ENCODE data around the gene UCHL3.

Gene UCHL3

DNA sequence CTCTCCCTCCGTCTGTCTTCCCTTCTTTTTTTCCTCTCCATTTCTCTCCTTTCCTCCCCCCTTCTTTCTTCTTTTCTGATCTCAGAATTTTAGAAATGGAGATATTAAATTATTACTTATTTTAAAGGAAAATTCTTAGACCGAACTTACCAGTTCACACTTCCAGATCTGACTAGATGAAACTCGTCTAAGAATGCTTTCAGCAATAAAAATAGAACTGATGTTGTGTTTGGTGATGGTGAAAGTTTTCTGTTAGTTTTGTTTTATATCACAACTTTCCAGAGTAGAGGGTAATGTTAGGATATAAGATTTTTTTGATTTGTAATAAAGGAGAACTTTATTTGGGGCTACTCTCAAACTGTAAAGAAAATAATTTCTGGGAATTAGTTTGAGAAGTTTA, 29.9 kb downstream of the UCHL3 start:
- Mint-ChIP-seq H3K4me3 (no peak overlapping the region), H3K36me3 (ENCODE audit: low read depth) (peaks cover 83% of the 10 kb centered on the region), H3K4me1 (ENCODE audit: low read depth) (peaks cover 18% of the 10 kb centered on the region), H3K27me3 (no peaks in the 10 kb centered on the region), H3K27ac (no peak overlapping the region), H3K9me3 (peaks cover 9% of the 10 kb centered on the region)
- DNase-seq, result no peak

DNA sequence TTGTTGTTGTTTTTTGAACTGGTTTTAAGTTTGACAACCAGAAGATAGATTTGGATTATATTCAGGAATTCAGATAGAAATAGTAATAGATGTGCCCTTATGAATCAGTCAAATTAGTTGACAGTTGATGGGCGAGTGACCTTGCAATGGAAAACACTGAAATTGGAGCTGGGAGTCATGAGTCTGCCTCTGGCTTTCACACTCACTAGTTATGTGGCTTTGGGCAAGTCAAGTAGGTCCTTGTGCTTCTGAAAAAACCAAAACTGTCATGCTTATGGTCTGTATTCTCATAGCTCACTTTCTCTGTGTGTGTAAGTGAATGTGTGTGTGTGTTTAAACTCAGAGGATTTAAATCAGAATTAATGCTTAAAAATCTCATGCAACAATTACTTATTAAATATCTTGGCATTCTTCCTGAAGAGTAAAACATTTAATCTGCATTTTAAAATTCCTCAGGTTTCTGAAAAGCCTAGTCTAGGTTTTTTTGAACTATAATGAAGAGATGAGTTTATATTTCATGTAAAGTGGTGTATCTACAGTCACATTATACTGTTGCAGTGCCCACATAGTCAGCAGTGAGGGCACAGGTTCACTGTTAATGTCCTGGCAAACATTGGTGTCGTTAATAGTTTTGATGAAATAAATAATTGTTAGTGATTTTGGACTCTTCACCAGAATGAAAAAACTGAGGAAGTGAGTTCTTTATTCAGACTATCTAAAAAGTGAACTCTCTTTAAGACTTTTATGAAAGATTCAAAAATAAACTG, 32.5 kb downstream of the UCHL3 start:
- peaks cover 27% of the 10 kb centered on the region for H3K4me1 Mint-ChIP-seq (ENCODE audit: low read depth)
- no peak overlapping the region for H3K4me3 Mint-ChIP-seq
- peaks cover 12% of the 10 kb centered on the region for H3K9me3 Mint-ChIP-seq
- H3K27ac Mint-ChIP-seq, result no peak overlapping the region
- no peak for DNase-seq
- H3K27me3 Mint-ChIP-seq, result no peaks in the 10 kb centered on the region
- H3K36me3 Mint-ChIP-seq (ENCODE audit: low read depth), result peaks cover 72% of the 10 kb centered on the region

- Mint-ChIP-seq H3K9me3 (peaks cover 12% of the 10 kb centered on the region), H3K36me3 (ENCODE audit: low read depth) (peaks cover 75% of the 10 kb centered on the region), H3K27ac (no peak overlapping the region), H3K4me3 (no peak overlapping the region), H3K27me3 (no peaks in the 10 kb centered on the region), H3K4me1 (ENCODE audit: low read depth) (peaks cover 28% of the 10 kb centered on the region)
- no peak for DNase-seq
These were observed 33.5 kb downstream of the UCHL3 start for GRCh38 chr13:75583091-75583490.

GRCh38 chr13:75585153-75585552, 35.6 kb downstream of the UCHL3 start:
- Mint-ChIP-seq H3K36me3 (ENCODE audit: low read depth) (peaks cover 83% of the 10 kb centered on the region), H3K27ac (no peak overlapping the region), H3K4me1 (ENCODE audit: low read depth) (peaks cover 18% of the 10 kb centered on the region), H3K9me3 (peaks cover 12% of the 10 kb centered on the region), H3K27me3 (no peaks in the 10 kb centered on the region), H3K4me3 (no peak overlapping the region)
- DNase-seq, result no peak

- peaks cover 69% of the 10 kb centered on the region for H3K36me3 Mint-ChIP-seq (ENCODE audit: low read depth)
- peaks cover 13% of the 10 kb centered on the region for H3K4me1 Mint-ChIP-seq (ENCODE audit: low read depth)
- H3K27ac Mint-ChIP-seq, result no peak overlapping the region
- DNase-seq, result no peak
- H3K9me3 Mint-ChIP-seq, result peaks cover 12% of the 10 kb centered on the region
- no peak overlapping the region for H3K4me3 Mint-ChIP-seq
- H3K27me3 Mint-ChIP-seq, result no peaks in the 10 kb centered on the region
These were observed 38.1 kb downstream of the UCHL3 start for GRCh38 chr13:75587679-75588078.

DNA sequence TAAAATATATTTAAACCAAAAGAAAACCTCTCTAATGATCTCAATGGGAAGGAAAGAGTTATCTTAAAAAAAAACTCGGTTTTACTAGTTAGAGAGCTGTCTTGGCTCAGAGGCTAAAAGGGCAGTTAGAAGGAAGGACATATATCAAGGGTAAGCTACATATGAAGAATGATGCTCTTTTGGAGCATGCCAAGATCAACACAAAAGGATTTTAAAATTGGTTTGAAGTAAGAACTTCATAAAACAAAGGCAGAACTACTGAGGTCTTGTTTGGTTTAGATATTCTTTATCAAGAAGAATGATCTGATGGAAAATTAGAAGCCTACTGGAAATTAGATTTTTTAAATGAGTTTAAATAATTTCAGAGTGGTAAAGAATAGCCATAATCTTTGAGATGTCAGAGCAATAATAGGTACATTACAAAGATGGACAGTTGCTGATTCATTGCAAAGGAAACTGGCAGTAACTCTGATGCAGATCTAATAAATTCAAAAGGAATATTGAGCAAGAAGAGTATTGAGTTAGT, 47.1 kb downstream of the UCHL3 start:
- Mint-ChIP-seq H3K4me3 (no peak overlapping the region), H3K4me1 (ENCODE audit: low read depth) (no peaks in the 10 kb centered on the region), H3K9me3 (no peaks in the 10 kb centered on the region), H3K27ac (no peak overlapping the region), H3K36me3 (ENCODE audit: low read depth) (peaks cover 77% of the 10 kb centered on the region), H3K27me3 (no peaks in the 10 kb centered on the region)
- no peak for DNase-seq

DNA sequence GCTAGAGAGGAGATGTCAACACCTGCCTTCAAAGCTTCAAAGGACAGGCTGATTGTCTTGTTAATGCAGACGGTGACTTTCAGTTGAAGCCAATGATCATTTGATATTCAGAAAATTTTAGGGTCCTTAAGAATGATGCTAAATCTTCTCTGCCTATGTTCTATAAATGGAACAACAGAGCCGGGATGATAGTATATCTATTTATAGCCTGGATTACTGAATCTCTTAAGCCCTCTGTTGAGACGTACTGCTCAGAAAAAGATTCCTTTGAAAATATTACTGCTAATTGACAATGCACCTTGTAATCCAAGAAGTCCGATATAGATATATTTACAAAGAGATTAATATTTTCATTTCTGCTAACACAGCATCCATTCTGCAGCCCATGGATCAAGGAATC, 50.8 kb downstream of the UCHL3 start:
- H3K36me3 Mint-ChIP-seq (ENCODE audit: low read depth), result peaks cover 81% of the 10 kb centered on the region
- no peak for DNase-seq
- no peak overlapping the region for H3K4me3 Mint-ChIP-seq

GRCh38 chr13:75603038-75603437, 53.4 kb downstream of the UCHL3 start:
- no peak for DNase-seq
- Mint-ChIP-seq H3K4me1 (ENCODE audit: low read depth) (no peaks in the 10 kb centered on the region), H3K27me3 (no peaks in the 10 kb centered on the region), H3K36me3 (ENCODE audit: low read depth) (peaks cover 81% of the 10 kb centered on the region), H3K27ac (no peak overlapping the region), H3K4me3 (no peak overlapping the region), H3K9me3 (no peaks in the 10 kb centered on the region)

More for the DNA sequence above, 50.8 kb downstream of the UCHL3 start:
- Mint-ChIP-seq H3K4me1 (ENCODE audit: low read depth) (no peaks in the 10 kb centered on the region), H3K27me3 (no peaks in the 10 kb centered on the region), H3K9me3 (no peaks in the 10 kb centered on the region), H3K27ac (no peak overlapping the region)

- Mint-ChIP-seq H3K27ac (no peak overlapping the region), H3K4me1 (ENCODE audit: low read depth) (no peaks in the 10 kb centered on the region), H3K9me3 (no peaks in the 10 kb centered on the region), H3K4me3 (no peak overlapping the region), H3K27me3 (no peaks in the 10 kb centered on the region), H3K36me3 (ENCODE audit: low read depth) (peaks cover 59% of the 10 kb centered on the region)
- no peak for DNase-seq
These were observed 57.9 kb downstream of the UCHL3 start for GRCh38 chr13:75607447-75607846.

- Mint-ChIP-seq H3K9me3 (no peaks in the 10 kb centered on the region), H3K4me1 (ENCODE audit: low read depth) (no peaks in the 10 kb centered on the region), H3K4me3 (no peak overlapping the region), H3K27me3 (no peaks in the 10 kb centered on the region), H3K36me3 (ENCODE audit: low read depth) (peaks cover 48% of the 10 kb centered on the region), H3K27ac (no peak overlapping the region)
- DNase-seq, result no peak
These were observed 60.9 kb downstream of the UCHL3 start for GRCh38 chr13:75610466-75610865.

DNA sequence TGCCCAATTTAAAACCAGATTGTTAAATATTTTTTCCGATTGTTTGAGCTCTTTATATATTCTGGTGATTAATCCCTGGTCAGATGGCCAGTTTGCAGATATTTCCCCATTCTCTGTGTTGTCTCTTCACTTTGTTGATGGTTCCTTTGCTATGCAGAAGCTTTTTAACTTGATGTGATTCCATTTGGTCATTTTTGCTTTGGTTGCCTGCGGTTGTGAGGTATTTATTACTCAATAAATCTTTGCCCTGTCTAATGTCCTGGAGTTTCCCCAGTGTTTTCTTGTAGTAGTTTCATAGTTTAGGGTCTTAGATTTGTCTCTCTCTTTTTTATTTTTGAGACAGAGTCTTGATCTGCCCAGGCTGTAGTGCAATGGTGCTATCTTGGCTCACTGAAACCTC, 62.8 kb downstream of the UCHL3 start:
- DNase-seq, result no peak
- no peak overlapping the region for H3K27ac Mint-ChIP-seq
- no peaks in the 10 kb centered on the region for H3K9me3 Mint-ChIP-seq
- no peak overlapping the region for H3K4me3 Mint-ChIP-seq
- peaks cover 36% of the 10 kb centered on the region for H3K36me3 Mint-ChIP-seq (ENCODE audit: low read depth)
- no peaks in the 10 kb centered on the region for H3K4me1 Mint-ChIP-seq (ENCODE audit: low read depth)
- no peaks in the 10 kb centered on the region for H3K27me3 Mint-ChIP-seq

- Mint-ChIP-seq H3K9me3 (no peaks in the 10 kb centered on the region), H3K4me1 (ENCODE audit: low read depth) (no peaks in the 10 kb centered on the region), H3K27ac (no peak overlapping the region), H3K27me3 (no peaks in the 10 kb centered on the region), H3K36me3 (ENCODE audit: low read depth) (peaks cover 17% of the 10 kb centered on the region), H3K4me3 (no peak overlapping the region)
- no peak for DNase-seq
These were observed 67.6 kb downstream of the UCHL3 start for GRCh38 chr13:75617230-75617629.

- H3K27ac Mint-ChIP-seq, result no peak overlapping the region
- H3K4me1 Mint-ChIP-seq (ENCODE audit: low read depth), result no peaks in the 10 kb centered on the region
- no peak for DNase-seq
- H3K27me3 Mint-ChIP-seq, result no peaks in the 10 kb centered on the region
- peaks cover 14% of the 10 kb centered on the region for H3K36me3 Mint-ChIP-seq (ENCODE audit: low read depth)
- H3K9me3 Mint-ChIP-seq, result no peaks in the 10 kb centered on the region
- H3K4me3 Mint-ChIP-seq, result no peak overlapping the region
These were observed 68.7 kb downstream of the UCHL3 start for GRCh38 chr13:75618308-75618707.

- H3K4me1 Mint-ChIP-seq (ENCODE audit: low read depth), result no peaks in the 10 kb centered on the region
- no peaks in the 10 kb centered on the region for H3K27me3 Mint-ChIP-seq
- no peak overlapping the region for H3K4me3 Mint-ChIP-seq
- no peak for DNase-seq
- H3K9me3 Mint-ChIP-seq, result no peaks in the 10 kb centered on the region
- peaks cover 26% of the 10 kb centered on the region for H3K36me3 Mint-ChIP-seq (ENCODE audit: low read depth)
- no peak overlapping the region for H3K27ac Mint-ChIP-seq
These were observed 70.4 kb downstream of the UCHL3 start for GRCh38 chr13:75620020-75620419.

DNA sequence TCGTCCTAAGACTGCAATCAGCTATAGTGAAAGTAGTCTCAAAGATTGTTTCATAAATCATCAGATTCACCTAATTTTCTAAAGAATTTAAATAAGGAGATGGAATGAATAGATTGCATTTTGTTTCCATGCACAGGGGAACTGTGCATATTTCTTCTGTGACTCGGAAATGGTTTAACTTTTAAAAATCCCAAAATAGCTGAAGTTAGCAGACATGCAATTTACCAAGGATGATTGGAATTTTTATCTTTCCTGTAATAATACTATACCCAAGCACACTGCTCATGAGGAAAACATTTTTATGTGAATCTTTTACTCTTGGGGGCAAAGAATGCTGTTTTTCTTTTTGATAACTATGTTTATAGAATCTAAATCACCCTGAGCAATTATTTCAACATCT, 71.6 kb downstream of the UCHL3 start:
- no peaks in the 10 kb centered on the region for H3K27me3 Mint-ChIP-seq
- peaks cover 32% of the 10 kb centered on the region for H3K36me3 Mint-ChIP-seq (ENCODE audit: low read depth)
- no peak overlapping the region for H3K27ac Mint-ChIP-seq
- no peak overlapping the region for H3K4me3 Mint-ChIP-seq
- no peaks in the 10 kb centered on the region for H3K4me1 Mint-ChIP-seq (ENCODE audit: low read depth)
- no peaks in the 10 kb centered on the region for H3K9me3 Mint-ChIP-seq
- no peak for DNase-seq
